Progenitor cell of endocrine pancreas (in vitro differentiated cells): ENCODE measurements around the gene EPHA4. TPM values are rescaled to one million over a fixed set of nuclear protein-coding genes. Genes with fewer than 3 reads are reported as not detected.

Experiments
- DNase-seq: peaks from one replicate; pipeline ENCODE4 v3.0.0; 2021; ENCODE audit warnings: low spot score; ENCODE audit not compliant: unreplicated experiment
- H3K27ac Mint-ChIP-seq: 2 replicates; pipeline ENCODE4 v1.8.0; 2021; ENCODE audit warnings: mild to moderate bottlenecking, moderate library complexity, mixed read lengths
- H3K27me3 Mint-ChIP-seq: 2 replicates; pipeline ENCODE4 v1.8.0; 2021; ENCODE audit warnings: mixed read lengths
- H3K36me3 Mint-ChIP-seq: 2 replicates; pipeline ENCODE4 v1.8.0; 2022; ENCODE audit warnings: mixed read lengths; ENCODE audit not compliant: insufficient read depth
- H3K4me1 Mint-ChIP-seq: 2 replicates; pipeline ENCODE4 v1.8.0; 2021; ENCODE audit warnings: low read depth, mixed read lengths
- H3K4me3 Mint-ChIP-seq: 2 replicates; pipeline ENCODE4 v1.8.0; 2021; ENCODE audit warnings: low read depth, mild to moderate bottlenecking, moderate library complexity, mixed read lengths
- H3K9me3 Mint-ChIP-seq: 2 replicates; pipeline ENCODE4 v1.8.0; 2021; ENCODE audit warnings: low read depth, mixed read lengths
- total RNA-seq: library from RNA; stranded (reverse); gene quantifications from 2 replicates; pipeline ENCODE4 v1.2.1, GENCODE V29; 2021
- TF ChIP-seq, protein P1 (sequence below): fragments of 200-600 bp; sonication (generic); IDR thresholded peaks from one replicate; pipeline ENCODE4 v1.5.0; 2021; ENCODE audit warnings: antibody characterized with exemption, mild to moderate bottlenecking; ENCODE audit not compliant: unreplicated experiment

Gene EPHA4
- total RNA-seq, 1 donor from 2014 or later, result 41.4 TPM

DNA sequence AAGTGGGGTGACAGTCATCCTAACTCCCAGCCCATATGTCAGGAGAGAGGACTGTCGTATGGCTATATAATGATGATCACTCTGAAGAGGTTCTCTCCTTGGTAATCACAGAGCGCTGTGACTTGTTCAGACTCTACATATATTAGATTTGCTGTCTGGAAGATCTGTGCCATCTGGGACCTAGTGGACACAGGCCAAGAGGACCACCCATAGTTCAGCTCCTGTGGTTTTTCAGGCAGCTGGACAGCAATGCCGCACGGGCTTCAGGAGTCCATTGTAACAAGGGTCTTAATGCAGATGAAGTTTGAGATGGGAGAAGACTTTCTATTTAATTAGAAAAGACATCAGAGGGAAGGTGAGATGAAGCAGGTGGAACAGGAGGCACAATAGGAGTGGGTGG lies 40.1 kb upstream of the EPHA4 start:
- peak overlapping the region; percentile 0 for H3K27ac Mint-ChIP-seq
- peaks cover 3% of the 10 kb centered on the region for H3K27me3 Mint-ChIP-seq

DNA sequence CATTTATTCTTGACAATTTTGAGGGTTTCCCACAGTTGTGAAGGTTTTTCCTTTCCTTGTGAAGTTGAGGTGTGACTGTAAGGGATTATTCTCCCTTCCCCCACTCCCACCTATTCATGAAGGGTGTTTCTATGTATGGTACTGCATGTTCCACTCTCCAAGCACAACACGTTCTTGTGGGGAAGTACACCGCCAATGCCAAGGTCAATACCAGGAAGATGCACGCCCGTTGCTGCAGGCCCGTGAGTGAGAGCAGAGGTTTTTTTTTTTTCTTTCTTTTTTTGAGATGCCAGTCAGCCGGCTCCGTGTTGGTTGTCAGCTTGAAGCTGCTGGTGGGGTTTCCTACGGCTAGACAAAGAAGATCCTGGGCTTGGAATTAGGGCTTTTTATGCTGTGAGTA lies 38.6 kb upstream of the EPHA4 start:
- Mint-ChIP-seq H3K36me3 (no peaks in the 10 kb centered on the region), H3K4me1 (no peaks in the 10 kb centered on the region), H3K27me3 (peaks cover 3% of the 10 kb centered on the region), H3K4me3 (no peak overlapping the region), H3K27ac (no peak overlapping the region), H3K9me3 (no peaks in the 10 kb centered on the region)
- no peak for DNase-seq
- TF ChIP-seq, protein P1, sequence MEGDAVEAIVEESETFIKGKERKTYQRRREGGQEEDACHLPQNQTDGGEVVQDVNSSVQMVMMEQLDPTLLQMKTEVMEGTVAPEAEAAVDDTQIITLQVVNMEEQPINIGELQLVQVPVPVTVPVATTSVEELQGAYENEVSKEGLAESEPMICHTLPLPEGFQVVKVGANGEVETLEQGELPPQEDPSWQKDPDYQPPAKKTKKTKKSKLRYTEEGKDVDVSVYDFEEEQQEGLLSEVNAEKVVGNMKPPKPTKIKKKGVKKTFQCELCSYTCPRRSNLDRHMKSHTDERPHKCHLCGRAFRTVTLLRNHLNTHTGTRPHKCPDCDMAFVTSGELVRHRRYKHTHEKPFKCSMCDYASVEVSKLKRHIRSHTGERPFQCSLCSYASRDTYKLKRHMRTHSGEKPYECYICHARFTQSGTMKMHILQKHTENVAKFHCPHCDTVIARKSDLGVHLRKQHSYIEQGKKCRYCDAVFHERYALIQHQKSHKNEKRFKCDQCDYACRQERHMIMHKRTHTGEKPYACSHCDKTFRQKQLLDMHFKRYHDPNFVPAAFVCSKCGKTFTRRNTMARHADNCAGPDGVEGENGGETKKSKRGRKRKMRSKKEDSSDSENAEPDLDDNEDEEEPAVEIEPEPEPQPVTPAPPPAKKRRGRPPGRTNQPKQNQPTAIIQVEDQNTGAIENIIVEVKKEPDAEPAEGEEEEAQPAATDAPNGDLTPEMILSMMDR, result no peak

More for the DNA sequence above, 40.1 kb upstream of the EPHA4 start:
- Mint-ChIP-seq H3K4me3 (no peak overlapping the region), H3K4me1 (peaks cover under 1% of the 10 kb centered on the region), H3K36me3 (no peaks in the 10 kb centered on the region), H3K9me3 (no peaks in the 10 kb centered on the region)
- TF ChIP-seq, protein P1, result no peak
- no peak for DNase-seq

DNA sequence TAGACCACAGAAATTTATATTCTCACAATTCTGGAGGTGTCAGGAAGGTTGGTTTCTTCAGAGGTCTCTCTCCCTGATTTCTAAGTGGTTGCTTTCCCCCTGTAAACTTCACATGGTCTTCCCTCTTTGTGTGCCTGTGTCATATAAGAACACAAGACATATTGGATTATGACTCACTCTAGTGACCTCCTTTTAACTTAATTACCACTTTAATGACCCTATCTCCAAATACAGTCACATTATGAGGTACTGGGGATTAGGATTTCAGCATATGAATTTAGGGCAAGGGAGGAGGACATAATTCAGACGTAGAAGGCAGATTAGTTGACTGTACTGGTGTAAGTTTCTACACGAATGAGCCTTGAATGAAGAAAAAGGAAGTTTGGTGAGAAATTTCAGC lies 38.2 kb upstream of the EPHA4 start:
- TF ChIP-seq, protein P1, result no peak
- Mint-ChIP-seq H3K4me1 (no peaks in the 10 kb centered on the region), H3K27ac (no peak overlapping the region), H3K9me3 (no peaks in the 10 kb centered on the region), H3K27me3 (peaks cover 3% of the 10 kb centered on the region), H3K36me3 (no peaks in the 10 kb centered on the region), H3K4me3 (no peak overlapping the region)
- DNase-seq, result no peak

DNA sequence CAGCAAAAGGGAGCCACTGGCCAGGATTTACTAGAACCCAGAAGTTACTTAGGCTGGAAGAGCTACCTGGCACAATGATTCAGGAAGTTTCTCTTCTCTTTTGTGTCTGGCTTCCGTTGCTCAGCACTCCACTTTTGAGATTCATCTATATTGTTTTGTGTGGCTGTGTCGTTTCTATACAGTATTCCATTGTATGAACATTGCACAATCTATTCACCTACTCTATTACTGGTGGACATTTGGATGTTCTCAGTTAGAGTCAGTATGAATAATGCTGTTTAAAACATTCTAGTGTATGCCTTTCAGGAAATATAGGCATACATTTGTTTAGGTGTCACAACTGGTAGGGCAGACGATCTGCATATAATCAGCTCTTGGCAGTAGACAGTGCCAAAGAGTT lies 36.3 kb upstream of the EPHA4 start:
- DNase-seq, result no peak
- Mint-ChIP-seq H3K27ac (no peak overlapping the region), H3K27me3 (peaks cover 3% of the 10 kb centered on the region), H3K4me1 (no peaks in the 10 kb centered on the region), H3K9me3 (no peaks in the 10 kb centered on the region), H3K4me3 (no peak overlapping the region), H3K36me3 (no peaks in the 10 kb centered on the region)
- TF ChIP-seq, protein P1, result no peak

DNA sequence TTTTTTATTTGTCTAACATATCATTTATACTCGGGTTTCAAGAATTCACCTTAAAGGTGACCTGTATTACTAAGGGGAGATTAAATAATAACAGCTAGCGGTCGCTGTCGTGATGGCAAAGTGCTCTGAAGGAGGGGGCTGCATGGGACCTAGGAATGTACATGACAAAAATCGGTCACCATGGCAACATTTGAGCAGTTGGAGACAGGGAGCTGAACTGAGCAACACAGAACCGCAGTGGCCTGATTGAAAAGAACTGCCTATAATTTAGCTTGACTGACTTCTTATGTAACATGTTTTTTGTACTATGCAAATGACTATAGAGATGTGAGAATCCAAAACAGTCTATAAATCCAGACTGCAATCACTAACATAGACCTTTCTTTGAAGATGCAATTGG lies 34.3 kb upstream of the EPHA4 start:
- TF ChIP-seq, protein P1, result no peak
- Mint-ChIP-seq H3K9me3 (no peaks in the 10 kb centered on the region), H3K27me3 (no peaks in the 10 kb centered on the region), H3K4me3 (no peak overlapping the region), H3K27ac (no peak overlapping the region), H3K36me3 (no peaks in the 10 kb centered on the region), H3K4me1 (peaks cover 3% of the 10 kb centered on the region)
- no peak for DNase-seq
